Activated T-helper 1 cell treated with Interleukin-2 at 50 U/mL for 16 hours (primary cell): ENCODE data around the gene RAD1.
A peak's percentile ranks its signal among the peaks of the same experiment; 100 is the strongest.
"Not testable (repeated sequence)": the region's sequence is repeated elsewhere in the genome, so short reads cannot be mapped to it uniquely, and the experiment has no call there.

ENCODE experiments used
- DNase-seq: peaks from one replicate; pipeline ENCODE4 v3.0.0-alpha.2; 2020; ENCODE audit warnings: low read depth

The RAD1 gene

GRCh38 chr5:34915139-34915855, at the start of gene RAD1, which contains the start of gene BRIX1:
Gene RAD1, minus strand, starts transcription at chr5:34915504. Its CDS starts 612 bp downstream, at chr5:34914892.
Gene BRIX1, plus strand, starts transcription at chr5:34915711. Its CDS starts 28 bp downstream, at chr5:34915739.
- peak; percentile 89 for DNase-seq

GRCh38 chr5:34959323-34959722, 44.0 kb upstream of the RAD1 start:
- DNase-seq, result no peak

- DNase-seq, result no peak
Observed at GRCh38 chr5:34957857-34958690, 42.8 kb upstream of the RAD1 start.

GRCh38 chr5:34957321-34957720, 42.0 kb upstream of the RAD1 start:
- DNase-seq, result no peak

GRCh38 chr5:34944460-34945047, 29.2 kb upstream of the RAD1 start:
- DNase-seq, result no peak

- DNase-seq, result no peak
Observed at GRCh38 chr5:34944044-34944443, 28.7 kb upstream of the RAD1 start.

- DNase-seq, result no peak
Observed at GRCh38 chr5:34941936-34942335, 26.6 kb upstream of the RAD1 start.

GRCh38 chr5:34932947-34933346, 17.6 kb upstream of the RAD1 start:
- DNase-seq, result no peak

GRCh38 chr5:34930870-34931269, 15.6 kb upstream of the RAD1 start:
- DNase-seq, result no peak

- DNase-seq, result no peak
Observed at GRCh38 chr5:34930462-34930844, 15.1 kb upstream of the RAD1 start.

- peak; percentile 67 for DNase-seq
Observed at GRCh38 chr5:34929720-34930461, 14.6 kb upstream of the RAD1 start.

- peak; percentile 95 for DNase-seq
Observed at GRCh38 chr5:34929134-34929719, 13.9 kb upstream of the RAD1 start, which contains the start of gene DNAJC21. Gene DNAJC21, plus strand, starts transcription at chr5:34929559. Its CDS starts 261 bp downstream, at chr5:34929820.

- DNase-seq, result no peak
Observed at GRCh38 chr5:34928267-34928666, 13.0 kb upstream of the RAD1 start.

- no peak for DNase-seq
Observed at GRCh38 chr5:34927785-34928184, 12.5 kb upstream of the RAD1 start.

- DNase-seq, result no peak
Observed at GRCh38 chr5:34926318-34926888, 11.1 kb upstream of the RAD1 start.

GRCh38 chr5:34924462-34924765, 9.1 kb upstream of the RAD1 start:
- no peak for DNase-seq

- no peak for DNase-seq
Observed at GRCh38 chr5:34923694-34924461, 8.6 kb upstream of the RAD1 start.

- DNase-seq, result not testable (repeated sequence)
Observed at GRCh38 chr5:34923256-34923655, 8.0 kb upstream of the RAD1 start.

- DNase-seq, result no peak
Observed at GRCh38 chr5:34919077-34919476, 3.8 kb upstream of the RAD1 start.

GRCh38 chr5:34918025-34918424, 2.7 kb upstream of the RAD1 start:
- no peak for DNase-seq

- DNase-seq, result no peak
Observed at GRCh38 chr5:34916518-34916917, 1.2 kb upstream of the RAD1 start.
